Activated CD4-positive, CD25-positive, alpha-beta regulatory T cell treated with anti-CD3 and anti-CD28 coated beads, Interleukin-2, amount 50 U/mL, for 16 hours (primary cell): ENCODE measurements around the gene NRXN3.

ENCODE experiments used
- DNase-seq: peaks from one replicate; pipeline ENCODE4 v3.0.0-alpha.2; 2020; ENCODE audit warnings: low read depth, low spot score

The NRXN3 gene

GRCh38 chr14:79663453-79663852 lies 1493.3 kb downstream of the NRXN3 start:
- no peak for DNase-seq

- no peak for DNase-seq
These were observed 1495.4 kb downstream of the NRXN3 start for GRCh38 chr14:79665556-79665955.

GRCh38 chr14:79668951-79669350 lies 1498.8 kb downstream of the NRXN3 start:
- no peak for DNase-seq

DNA sequence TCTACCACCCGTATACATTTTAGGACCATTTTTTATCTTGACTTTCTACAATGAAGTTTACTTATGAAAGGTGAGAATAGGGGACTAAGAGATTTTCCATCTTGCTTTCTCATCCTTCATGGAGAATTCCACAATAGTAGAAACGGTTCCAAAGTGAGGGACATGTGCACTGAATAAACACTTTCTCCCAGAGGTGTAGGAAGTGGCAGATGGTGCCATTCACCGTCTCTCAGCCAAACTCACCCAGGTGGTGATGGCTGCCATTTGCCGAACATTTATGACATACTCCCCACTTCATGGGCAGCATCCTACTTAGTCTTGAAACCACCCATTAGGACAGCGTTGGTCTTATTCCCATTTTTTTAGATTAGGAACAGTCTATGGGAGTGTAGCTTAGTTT lies 1500.6 kb downstream of the NRXN3 start:
- no peak for DNase-seq

DNA sequence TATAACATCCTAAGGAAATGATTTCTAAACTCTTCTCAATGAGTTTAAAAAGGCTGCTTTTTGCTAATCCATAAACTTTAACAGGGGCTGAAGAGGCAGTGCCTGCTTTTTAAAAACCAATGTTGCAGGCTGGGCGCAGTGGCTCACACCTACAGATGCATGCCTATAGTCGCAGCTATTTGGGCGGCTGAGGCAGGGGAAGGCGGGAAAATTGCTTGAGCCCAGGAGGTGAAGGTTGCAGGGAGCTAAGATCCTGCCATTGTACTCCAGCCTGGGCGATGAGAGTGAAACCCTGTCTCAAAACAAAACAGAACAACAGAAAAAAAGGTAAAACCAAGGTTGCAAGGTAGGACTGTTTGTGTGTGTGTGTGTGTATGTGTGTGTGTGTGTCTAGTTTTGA lies 1509.9 kb downstream of the NRXN3 start:
- DNase-seq, result no peak

DNA sequence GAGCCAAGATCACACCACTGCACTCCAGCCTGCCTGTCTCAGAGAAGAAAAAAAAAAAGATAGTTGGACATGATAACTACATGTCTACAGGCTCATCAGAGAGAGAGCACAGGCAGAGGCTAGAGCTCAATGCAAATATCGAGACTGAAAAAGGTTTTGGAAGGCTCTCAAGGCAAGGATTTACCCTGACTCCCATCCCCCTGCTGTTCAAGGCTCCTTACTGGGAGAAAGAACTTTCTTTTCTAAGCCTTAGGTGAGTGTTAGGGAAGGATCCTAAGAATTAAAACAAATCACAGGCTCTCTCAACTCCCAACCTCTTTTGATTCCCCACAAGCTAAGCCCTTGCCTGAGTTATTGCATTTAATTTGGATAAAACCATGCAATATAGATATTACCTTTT lies 1516.0 kb downstream of the NRXN3 start:
- no peak for DNase-seq

- no peak for DNase-seq
These were observed 1520.8 kb downstream of the NRXN3 start for GRCh38 chr14:79690960-79691359.

- no peak for DNase-seq
These were observed 1523.8 kb downstream of the NRXN3 start for GRCh38 chr14:79693935-79694334.

- DNase-seq, result no peak
These were observed 1525.1 kb downstream of the NRXN3 start for GRCh38 chr14:79695307-79695706.

DNA sequence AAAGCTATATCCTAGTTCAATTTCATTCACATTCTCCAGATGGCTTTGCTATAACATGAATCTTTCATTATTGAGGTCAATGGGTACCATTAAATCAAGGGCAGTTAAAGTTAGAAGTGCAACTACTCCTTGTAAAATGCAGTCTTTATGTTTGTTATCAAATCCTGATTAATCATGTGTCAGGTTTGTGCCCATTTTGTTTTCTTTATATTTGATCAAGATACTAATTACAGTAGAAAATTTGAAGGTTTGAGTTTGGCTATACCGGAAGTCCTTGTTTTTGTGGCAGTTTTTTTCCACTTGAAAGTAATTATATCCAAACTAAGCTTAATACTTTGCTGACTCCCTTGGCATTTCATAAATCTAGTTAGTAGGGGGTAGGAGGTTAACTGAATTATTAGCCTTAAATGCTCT lies 1528.1 kb downstream of the NRXN3 start:
- no peak for DNase-seq

DNA sequence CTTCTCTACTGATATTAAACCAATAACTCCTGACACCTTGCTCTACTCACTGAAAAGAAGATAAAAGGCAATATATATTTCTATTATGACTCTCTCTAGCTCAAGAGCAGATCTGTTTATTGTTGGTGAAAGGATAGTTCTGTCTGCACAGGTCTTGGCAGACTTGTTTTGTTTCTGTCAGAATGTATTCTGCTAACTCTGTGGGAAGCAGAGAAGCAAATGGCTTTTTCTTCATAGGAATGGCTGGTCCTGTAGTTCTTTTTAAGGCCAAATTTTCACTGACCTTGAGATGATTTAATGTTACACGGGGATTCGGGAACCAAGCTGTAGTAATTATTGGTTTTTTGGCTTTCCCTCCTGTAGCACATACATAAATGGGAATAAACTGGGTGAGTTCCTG lies 1529.0 kb downstream of the NRXN3 start:
- no peak for DNase-seq

- DNase-seq, result no peak
These were observed 1531.2 kb downstream of the NRXN3 start for GRCh38 chr14:79701371-79701770.

DNA sequence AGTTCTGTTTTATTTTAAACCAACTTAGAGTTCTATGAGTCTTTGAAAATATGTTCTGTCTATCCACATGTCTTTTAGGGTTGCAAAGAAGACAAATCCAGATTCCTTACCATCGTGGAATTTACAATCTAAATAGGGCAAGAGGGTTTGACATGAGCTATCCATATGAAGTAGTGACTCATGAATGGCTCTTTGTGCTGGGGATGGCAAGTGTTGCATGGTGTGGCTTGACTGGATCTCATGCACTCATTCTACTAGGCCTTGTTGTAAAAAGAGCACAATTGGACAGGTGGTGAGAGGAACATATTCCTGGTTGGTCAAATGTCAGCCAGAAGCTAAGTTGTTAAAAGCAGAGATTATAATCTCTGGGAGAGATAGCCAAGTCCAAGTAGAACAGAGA lies 1532.0 kb downstream of the NRXN3 start:
- DNase-seq, result no peak

DNA sequence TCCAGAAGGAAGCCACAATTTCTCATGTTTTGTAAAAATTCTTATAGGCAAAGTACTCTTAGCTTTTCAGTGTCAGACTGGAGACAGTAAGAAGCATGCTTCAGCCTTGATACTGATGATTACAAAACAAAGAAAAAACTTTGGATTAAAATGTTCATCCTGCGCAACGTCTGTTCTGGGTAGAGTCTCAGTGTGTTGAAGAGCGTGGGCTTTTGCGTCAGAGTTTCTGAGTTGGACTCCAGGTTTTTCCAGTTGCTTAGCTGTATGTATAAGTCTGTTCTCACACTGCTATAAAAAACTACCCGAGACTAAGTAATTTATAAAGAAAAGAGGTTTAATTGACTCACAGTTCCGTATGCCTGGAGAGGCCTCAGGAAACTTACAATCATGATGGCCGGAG lies 1533.0 kb downstream of the NRXN3 start:
- no peak for DNase-seq

DNA sequence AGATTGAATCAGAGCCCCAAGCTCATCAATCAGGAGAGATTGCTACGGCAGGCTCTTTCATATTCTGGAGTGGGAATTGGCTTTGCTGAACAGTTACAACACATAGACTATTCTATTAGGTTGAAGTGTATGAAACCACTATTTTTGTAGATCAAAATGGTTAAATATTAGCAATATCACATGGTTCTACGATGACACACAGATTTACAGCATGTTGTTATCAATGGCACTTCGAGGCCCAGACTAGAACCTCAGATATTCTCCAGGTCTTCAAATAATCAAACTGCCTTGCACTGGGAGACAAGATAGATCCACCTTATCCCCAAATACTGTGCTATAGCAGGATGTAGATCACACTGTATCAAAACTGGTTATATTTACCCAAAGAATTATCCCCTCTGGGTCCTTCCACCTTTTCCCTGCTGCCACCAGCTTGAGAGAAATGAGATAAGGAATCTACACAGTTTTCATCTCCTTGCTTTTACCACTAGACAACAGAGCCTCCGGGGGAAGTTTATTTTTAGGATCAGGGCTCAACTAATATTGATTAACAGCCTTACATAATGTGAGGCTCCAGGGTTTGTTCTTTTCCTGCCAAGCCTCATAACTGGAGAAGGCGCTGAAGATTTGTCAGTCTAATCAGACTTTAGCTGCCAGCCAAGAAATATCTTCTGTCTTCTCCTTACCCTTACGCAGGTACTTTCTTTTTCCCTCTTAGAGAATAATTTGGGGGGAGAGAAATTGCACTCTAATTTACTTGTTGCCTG lies 1534.1 kb downstream of the NRXN3 start:
- DNase-seq, result no peak

DNA sequence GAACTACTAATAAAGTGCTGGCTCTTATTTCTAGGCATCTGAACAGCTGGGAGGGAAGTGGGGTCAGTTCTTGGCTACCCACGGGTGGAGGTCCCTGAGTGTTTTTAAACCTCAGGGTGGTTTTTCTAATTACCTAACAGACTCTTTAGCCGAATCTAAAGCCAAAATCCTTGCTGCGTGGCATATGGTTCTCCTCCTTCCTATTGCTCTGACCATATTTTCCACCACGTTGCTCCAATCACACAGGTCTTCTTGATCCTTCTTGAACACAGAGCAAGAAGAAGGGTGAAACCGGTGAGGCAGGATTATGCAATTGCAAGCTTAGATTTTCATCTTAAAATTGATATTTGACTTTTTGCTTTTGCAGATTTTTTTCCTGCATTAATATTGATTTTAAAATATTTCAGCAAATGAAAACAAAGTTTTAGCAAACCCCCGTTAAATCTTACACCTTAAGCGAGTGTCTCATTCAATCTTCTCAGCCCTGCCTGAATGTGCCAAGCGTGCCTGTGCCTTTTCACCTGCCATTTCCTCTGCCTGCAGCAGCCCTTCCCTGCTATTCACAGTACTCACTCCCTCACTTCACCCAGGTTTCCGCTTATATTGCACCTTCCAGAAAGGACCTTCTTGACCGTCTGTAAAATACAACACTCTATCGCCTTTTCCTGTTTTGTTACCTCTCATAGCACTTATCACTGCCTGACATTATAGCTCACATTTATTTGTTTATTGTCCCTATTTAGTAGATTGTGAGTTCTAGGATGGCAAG lies 1535.1 kb downstream of the NRXN3 start:
- no peak for DNase-seq

DNA sequence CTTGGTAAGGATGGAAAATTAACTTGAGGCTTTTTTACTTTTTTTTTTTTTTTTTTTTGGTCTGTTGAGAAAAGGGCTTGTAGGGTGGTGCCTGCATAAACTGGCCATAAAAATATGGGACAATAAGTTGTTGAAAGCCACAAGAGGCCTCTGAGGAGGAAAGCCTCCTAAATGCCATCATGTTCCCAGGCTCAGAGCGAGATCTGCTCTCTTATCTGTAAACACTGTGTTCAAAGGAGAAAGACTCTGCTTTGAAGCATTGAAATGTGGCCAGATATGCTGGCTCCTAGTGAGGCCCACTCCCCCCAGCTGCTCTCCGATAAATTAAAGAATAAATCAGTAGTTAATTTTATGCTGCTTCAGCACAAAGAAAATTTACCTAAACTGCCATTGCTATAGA lies 1536.2 kb downstream of the NRXN3 start:
- DNase-seq, result no peak

- DNase-seq, result no peak
These were observed 1538.5 kb downstream of the NRXN3 start for GRCh38 chr14:79708426-79709388.

DNA sequence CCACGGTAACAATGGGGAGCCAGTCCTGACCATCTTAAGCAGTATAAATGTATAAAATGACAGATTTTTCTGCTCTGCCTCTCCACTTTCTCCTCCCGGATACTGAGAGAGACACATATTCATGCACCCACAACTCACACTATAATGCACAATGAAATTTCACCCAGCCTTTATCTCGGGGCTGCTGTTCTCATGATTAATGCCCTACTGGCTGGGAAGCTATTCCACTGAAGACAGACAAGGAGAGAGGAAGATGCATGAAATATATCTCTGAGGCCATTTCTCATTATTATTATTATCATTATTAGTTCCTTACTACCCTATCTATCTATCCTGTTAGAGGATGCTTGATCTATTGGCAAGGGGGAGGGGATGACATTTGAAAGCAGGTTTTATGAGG lies 1539.4 kb downstream of the NRXN3 start:
- DNase-seq, result no peak

GRCh38 chr14:79712302-79712950 lies 1542.3 kb downstream of the NRXN3 start:
- DNase-seq, result no peak

DNA sequence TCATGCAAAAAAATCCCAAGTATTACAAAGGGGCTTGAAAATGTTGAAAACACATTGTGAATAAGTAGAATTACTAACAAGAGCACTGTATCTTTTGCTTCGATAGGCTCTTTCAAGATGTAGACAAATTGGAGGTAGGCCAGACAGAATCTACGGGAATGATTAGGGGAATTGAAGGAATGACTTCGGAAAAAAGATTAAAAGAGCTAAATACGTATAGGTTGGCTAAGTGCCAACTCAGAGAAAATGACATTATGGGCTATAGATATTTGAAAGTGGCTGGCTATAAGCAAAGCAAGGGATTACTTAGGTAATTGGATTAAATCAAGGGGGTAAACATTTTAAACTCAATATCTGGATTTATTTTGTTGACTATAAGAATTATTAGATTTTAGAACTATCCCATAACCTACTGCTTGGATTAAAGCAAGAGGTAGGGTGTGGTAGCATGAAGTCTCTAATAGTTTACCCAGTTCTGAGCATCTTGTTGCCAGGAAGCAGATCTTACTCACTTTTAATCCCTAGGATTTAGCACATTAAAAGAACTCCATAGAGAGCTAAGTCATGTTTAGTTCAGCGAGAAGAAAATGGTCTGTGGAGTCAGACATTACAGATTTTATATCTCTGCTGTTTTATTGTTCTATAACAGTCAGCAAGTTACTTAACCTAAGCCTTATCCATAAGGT lies 1551.4 kb downstream of the NRXN3 start:
- no peak for DNase-seq
